ENCODE measurements around the gene AKAP12. TPM values are rescaled to one million over a fixed set of nuclear protein-coding genes. Genes with fewer than 3 reads are reported as not detected.

Gene AKAP12
- total RNA-seq, 1 donor from 2014 or later = 5.0 TPM

- intact Hi-C loops (cut with micrococcal nuclease) = loop anchor here (2.0 kb wide), 1 partner anchor 17 kb away; the partner anchor contains the start of gene ZBTB2
Observed at GRCh38 chr6:151374036-151374683, 134.4 kb downstream of the AKAP12 start.

- intact Hi-C loops (cut with micrococcal nuclease) = loop anchor here (2.0 kb wide), 1 partner anchor 15 kb away; the partner anchor contains the start of gene ZBTB2
Observed at GRCh38 chr6:151375833-151376232, 136.1 kb downstream of the AKAP12 start.

- intact Hi-C loops (cut with micrococcal nuclease) = no loop called here
Observed at GRCh38 chr6:151376440-151376839, 136.7 kb downstream of the AKAP12 start.

GRCh38 chr6:151377095-151377494 lies 137.3 kb downstream of the AKAP12 start:
- intact Hi-C loops (cut with micrococcal nuclease) = no loop called here

- intact Hi-C loops (cut with micrococcal nuclease) = loop anchor here (1.0 to 10.0 kb wide), 2 partner anchors 10 to 1375 kb away; no protein-coding TSS in a partner anchor
Observed at GRCh38 chr6:151379933-151380847, 140.4 kb downstream of the AKAP12 start.

GRCh38 chr6:151380848-151381205 lies 141.1 kb downstream of the AKAP12 start:
- intact Hi-C loops (cut with micrococcal nuclease) = loop anchor here (1.0 to 10.0 kb wide), 2 partner anchors 9 to 1376 kb away; no protein-coding TSS in a partner anchor

- intact Hi-C loops (cut with micrococcal nuclease) = loop anchor here (10.0 kb wide), 1 partner anchor 1377 kb away; no protein-coding TSS in a partner anchor
Observed at GRCh38 chr6:151381722-151382121, 142.0 kb downstream of the AKAP12 start.

GRCh38 chr6:151382631-151383030 lies 142.9 kb downstream of the AKAP12 start:
- intact Hi-C loops (cut with micrococcal nuclease) = loop anchor here (10.0 kb wide), 1 partner anchor 1378 kb away; no protein-coding TSS in a partner anchor

- intact Hi-C loops (cut with micrococcal nuclease) = loop anchor here (10.0 kb wide), 1 partner anchor 1379 kb away; no protein-coding TSS in a partner anchor
Observed at GRCh38 chr6:151384151-151384550, 144.4 kb downstream of the AKAP12 start.

- intact Hi-C loops (cut with micrococcal nuclease) = loop anchor here (1.0 to 10.0 kb wide), 2 partner anchors 13 to 1380 kb away; no protein-coding TSS in a partner anchor
Observed at GRCh38 chr6:151385177-151385576, 145.4 kb downstream of the AKAP12 start.

- intact Hi-C loops (cut with micrococcal nuclease) = loop anchor here (10.0 kb wide), 1 partner anchor 1383 kb away; no protein-coding TSS in a partner anchor
Observed at GRCh38 chr6:151387175-151387970, 147.6 kb downstream of the AKAP12 start.

- intact Hi-C loops (cut with micrococcal nuclease) = loop anchor here (10.0 kb wide), 1 partner anchor 1383 kb away; no protein-coding TSS in a partner anchor
Observed at GRCh38 chr6:151388236-151388635, 148.5 kb downstream of the AKAP12 start.

GRCh38 chr6:151388997-151389617 lies 149.3 kb downstream of the AKAP12 start:
- intact Hi-C loops (cut with micrococcal nuclease) = loop anchor here (10.0 kb wide), 1 partner anchor 1384 kb away; no protein-coding TSS in a partner anchor

GRCh38 chr6:151389618-151390275 lies 150.0 kb downstream of the AKAP12 start:
- intact Hi-C loops (cut with micrococcal nuclease) = loop anchor here (1.0 to 10.0 kb wide), 12 partner anchors 9 to 1845 kb away; partner anchors contain the start of genes FBXO5, MTRF1L, PPIL4 and RMND1

GRCh38 chr6:151390276-151390850 lies 150.6 kb downstream of the AKAP12 start:
- intact Hi-C loops (cut with micrococcal nuclease) = loop anchor here (1.0 to 10.0 kb wide), 11 partner anchors 10 to 1846 kb away; partner anchors contain the start of genes FBXO5, MTRF1L, PPIL4 and RMND1

- intact Hi-C loops (cut with micrococcal nuclease) = loop anchor here (1.0 to 10.0 kb wide), 11 partner anchors 11 to 1846 kb away; partner anchors contain the start of genes FBXO5, MTRF1L, PPIL4 and RMND1
Observed at GRCh38 chr6:151390851-151391470, 151.2 kb downstream of the AKAP12 start.

- intact Hi-C loops (cut with micrococcal nuclease) = loop anchor here (2.0 to 10.0 kb wide), 6 partner anchors 15 to 1847 kb away; partner anchors contain the start of genes FBXO5, MTRF1L and PPIL4
Observed at GRCh38 chr6:151391471-151392413, 152.0 kb downstream of the AKAP12 start, which contains the start of gene ZBTB2. Gene ZBTB2, minus strand, starts transcription at chr6:151391559. Its CDS starts 17,922 bp downstream, at chr6:151373637.

Data from T-helper 2 cell treated with Interferon-gamma antibody and Interleukin-4, amounts not matched to agents 100 ng/mL and 5 ng/mL, for 36 hours (primary cell).